Measurements from ENCODE around the gene ICAM2. TPM values are rescaled to one million over a fixed set of nuclear protein-coding genes. Genes with fewer than 3 reads are reported as not detected.

Gene ICAM2
- 806 and 851 TPM in 2 replicates for total RNA-seq

GRCh38 chr17:64020056-64020766 lies at the start of gene ICAM2:
ICAM2 (minus strand) TSS chr17:64020633; CDS start chr17:64006691, 13,942 bp downstream.

GRCh38 chr17:63998050-63998720 lies 22.2 kb downstream of the ICAM2 start, which contains the start of gene PRR29:
PRR29 (plus strand) TSS chr17:63998351; CDS start chr17:63998365, 14 bp downstream.

GRCh38 chr17:63972796-63973195 lies 47.6 kb downstream of the ICAM2 start, which contains the start of gene SCN4A:
SCN4A (minus strand) TSS chr17:63972918; CDS start chr17:63972841, 77 bp downstream.

Other genes starting within 250 kb of the ICAM2 start
- gene CCDC47, start 247.0 kb downstream of the ICAM2 start, total RNA-seq: 72.8 and 81.6 TPM in 2 replicates
- 78.9 and 88.5 TPM in 2 replicates for gene DDX42, start 246.5 kb downstream of the ICAM2 start, total RNA-seq
- gene PSMC5, start 193.2 kb downstream of the ICAM2 start, total RNA-seq: 63.4 and 65.7 TPM in 2 replicates
- 58.8 and 59.1 TPM in 2 replicates for gene FTSJ3, start 193.0 kb downstream of the ICAM2 start, total RNA-seq
- 55.7 and 68.3 TPM in 2 replicates for gene SMARCD2, start 177.9 kb downstream of the ICAM2 start, total RNA-seq
- not detected in 2 replicates for gene CSH2, start 147.0 kb downstream of the ICAM2 start, total RNA-seq
- gene GH2, start 138.7 kb downstream of the ICAM2 start, total RNA-seq: not detected in 2 replicates
- gene CSH1, start 124.1 kb downstream of the ICAM2 start, total RNA-seq: not detected in 2 replicates
- not detected in 2 replicates for gene CSHL1, start 109.4 kb downstream of the ICAM2 start, total RNA-seq
- not detected in 2 replicates for gene GH1, start 101.8 kb downstream of the ICAM2 start, total RNA-seq
- gene CD79B, start 88.3 kb downstream of the ICAM2 start, total RNA-seq: 0.33 and 1.1 TPM in 2 replicates
- gene SCN4A, start 47.7 kb downstream of the ICAM2 start, total RNA-seq: not detected in 2 replicates
- gene PRR29, start 22.3 kb downstream of the ICAM2 start, total RNA-seq: 0.33 and 0.57 TPM in 2 replicates
- 13.7 and 18.6 TPM in 2 replicates for gene ERN1, start 109.5 kb upstream of the ICAM2 start, total RNA-seq
- 18.0 and 20.3 TPM in 2 replicates for gene TEX2, start 242.6 kb upstream of the ICAM2 start, total RNA-seq